GM21717 (cell line): ENCODE measurements around the gene ANKRD13B.

ENCODE experiments used
- ATAC-seq: cut with Tn5 transposase; IDR thresholded peaks from one replicate; pipeline ENCODE4 v1.9.1; 2021; ENCODE audit warnings: mild to moderate bottlenecking, moderate library complexity; ENCODE audit not compliant: unreplicated experiment

Gene ANKRD13B

DNA sequence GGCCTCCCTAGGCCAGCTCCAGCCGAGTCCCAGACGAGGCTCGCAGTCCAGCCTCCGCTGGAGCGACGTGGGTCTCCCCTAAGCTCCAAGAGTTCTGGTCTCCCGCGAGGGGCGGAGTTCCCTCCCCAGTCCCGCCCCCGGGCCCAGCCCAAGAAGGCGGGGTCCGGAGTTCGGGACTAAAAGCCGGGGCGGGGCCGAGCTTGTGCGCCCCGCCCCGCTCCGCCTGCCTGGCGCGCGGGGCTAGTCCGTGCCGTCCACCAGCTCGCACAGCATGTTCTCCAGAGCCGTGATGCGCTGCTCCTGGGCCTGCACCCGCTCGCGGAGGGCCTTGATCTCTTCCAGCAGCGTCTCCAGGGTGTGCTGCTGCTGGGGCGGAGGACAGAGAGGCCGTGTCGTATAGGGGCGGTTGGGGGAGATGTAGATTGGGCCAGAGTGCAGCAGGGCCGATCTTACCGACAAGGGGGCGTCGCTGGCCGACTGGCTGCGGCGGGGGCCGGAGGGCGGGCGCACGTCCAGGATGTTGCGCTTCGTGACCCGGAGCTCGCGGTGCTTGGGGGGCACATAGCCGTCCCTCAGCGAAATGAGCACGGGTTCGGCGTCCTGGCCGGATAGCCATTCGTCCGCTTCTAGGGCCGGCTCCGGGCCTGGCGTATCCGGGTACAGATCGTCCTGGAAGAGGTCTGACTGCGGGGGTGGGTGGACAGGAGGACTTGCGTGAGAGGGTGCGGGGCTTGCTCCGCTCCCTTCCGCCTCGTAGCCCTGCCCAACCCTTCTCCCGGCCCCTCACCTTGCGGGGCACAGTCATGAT, 22.8 kb downstream of the ANKRD13B start:
- peak; percentile 38 for ATAC-seq

DNA sequence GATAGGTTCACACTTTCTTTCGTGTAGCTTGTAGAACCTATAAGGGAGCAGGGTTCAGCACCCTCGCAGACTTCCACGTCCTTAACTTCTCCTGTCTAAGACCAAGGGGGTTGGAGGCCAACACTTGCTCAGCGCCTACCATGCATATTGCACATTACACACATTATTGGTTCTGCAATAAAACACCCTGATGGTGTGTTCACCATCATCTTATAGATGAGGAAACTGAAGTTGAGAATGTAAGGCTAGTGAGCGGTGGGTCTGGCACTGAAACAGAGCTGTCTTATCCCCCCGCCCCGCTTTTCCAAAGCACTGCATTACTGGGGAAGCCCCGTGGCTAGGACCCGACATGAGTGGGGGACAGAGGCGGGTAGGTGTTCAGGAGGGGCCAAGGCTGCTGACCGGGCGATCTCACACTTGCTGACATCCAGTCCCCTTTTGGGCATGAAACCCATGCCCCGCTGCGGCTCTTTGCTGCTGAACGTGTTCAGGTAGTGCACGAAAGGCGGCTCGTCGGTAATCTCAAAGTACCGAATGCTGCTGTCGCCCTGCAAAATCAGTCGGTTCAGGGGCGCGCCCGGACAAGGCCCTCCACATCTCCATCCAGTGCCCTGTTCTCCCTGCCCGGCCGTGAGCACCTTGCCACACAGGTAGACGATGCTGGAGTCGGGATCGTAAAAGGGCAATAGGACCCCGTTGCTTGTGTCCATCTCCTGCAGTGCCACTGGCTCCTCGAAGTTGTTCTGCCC, 23.5 kb downstream of the ANKRD13B start:
- ATAC-seq = no peak

DNA sequence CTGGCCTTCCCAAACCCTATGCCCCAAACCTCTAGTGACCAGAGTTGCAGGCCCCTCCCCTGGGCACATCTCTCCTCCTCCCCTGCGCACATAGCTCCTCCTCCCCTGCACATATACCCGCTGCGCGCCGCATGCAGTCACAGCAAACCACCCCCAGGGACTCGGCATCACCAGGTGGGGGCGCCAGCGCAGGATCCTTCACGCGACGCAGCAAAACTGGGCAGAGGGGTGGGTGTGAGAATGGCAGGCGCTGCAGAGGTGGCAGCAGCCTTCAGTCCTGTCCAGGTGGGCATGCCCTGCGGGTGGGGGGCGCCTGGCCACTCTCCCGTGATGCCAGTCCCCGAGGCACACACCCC, 24.2 kb downstream of the ANKRD13B start:
- no peak for ATAC-seq

DNA sequence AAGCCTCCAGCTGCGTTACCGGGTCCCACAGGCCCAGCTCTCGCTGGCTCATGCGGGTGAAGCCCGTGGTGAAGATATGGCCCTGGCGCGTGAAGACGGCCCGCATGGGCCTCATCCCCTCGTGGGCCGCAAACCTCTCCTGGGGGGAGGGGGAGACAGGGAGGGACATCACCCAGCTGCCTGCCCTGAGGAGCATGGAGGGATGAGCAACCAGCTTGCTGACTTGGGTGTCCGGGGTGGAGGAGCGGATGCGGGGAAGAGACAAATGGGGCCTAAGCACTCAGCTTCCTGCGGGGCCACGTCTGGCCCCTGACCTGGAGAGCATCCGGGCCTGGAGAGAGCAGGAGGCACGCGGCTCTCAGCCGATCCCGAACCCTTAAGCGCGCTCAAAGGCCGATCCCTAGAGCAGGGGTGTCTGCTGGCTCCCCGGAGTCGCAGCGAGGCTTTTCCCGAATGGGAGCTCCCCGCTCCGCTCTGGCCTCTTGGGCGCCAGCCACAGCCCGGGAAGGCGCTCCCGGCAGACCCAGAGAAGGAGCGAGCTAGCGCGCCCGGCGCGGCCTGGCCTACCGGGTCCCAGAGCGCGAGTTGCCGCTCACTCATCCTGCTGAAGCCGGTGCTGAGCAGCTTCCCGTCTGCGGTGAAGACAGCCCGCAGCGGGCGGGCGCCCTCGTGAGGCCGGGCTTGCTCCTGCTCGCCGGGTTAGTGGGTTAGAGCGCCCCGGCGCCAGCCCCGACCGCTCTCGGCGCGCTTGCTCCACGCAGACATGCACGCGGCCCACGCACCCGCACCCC, 24.7 kb downstream of the ANKRD13B start:
- ATAC-seq = peak; percentile 35

DNA sequence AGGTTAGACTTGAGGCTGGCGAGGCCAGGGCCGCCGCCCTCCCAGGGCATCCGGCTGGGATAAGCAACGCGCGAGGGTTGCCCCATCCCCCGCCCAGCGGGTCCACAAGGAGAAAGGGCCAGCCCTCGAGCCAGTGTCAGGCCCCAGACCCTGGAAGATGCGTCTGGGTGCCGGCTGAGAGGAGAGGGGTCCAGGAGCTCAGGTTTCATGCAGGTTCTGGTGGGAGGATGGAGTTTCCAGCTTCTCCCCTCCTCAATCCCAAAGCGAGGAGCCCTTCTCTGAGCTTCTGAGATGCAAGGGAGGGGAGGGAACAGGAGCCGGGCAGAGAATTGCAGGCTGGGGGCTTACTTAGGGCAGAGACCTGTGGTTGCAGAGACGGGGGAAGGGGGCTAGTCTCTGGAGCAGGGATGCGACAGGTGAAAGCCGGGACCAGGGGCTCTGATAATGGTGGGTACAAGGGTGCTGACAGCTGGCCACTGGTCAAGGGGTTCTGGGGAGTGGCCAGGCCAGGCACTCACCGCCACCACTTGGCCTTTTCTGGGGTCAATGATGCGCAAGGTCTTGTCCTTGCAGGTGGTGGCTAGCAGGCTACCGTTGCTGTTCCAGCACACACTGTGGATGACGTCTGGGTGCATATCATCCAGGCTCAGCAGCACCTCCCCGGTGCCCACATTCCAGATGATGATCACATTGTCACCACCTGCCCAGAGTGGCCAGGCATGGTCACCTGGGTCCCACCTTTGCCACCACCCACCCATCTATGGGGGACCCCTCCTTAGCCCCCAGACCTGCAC, 25.5 kb downstream of the ANKRD13B start:
- no peak for ATAC-seq

- no peak for ATAC-seq
Measured at GRCh38 chr17:29619251-29619650, 26.3 kb downstream of the ANKRD13B start.

DNA sequence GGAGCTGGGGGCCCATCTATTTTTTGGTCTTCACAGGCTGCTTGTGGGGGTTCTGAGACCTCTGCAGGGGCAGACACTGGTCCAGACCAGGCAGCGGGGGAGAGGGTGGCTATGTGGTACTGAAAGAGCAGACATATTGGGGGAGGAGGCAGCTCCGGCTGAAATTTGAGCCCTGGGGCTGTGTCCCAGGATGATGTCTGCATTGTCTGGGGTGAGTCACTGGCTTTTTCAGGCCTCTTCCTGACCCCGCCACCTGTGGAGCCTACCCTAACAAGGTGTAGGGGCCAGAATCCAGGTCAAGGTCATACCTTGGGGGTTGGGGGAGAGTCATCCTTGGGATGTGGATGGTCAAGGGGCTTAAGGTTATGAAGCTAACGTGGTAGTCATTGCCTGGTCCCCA, 27.3 kb downstream of the ANKRD13B start:
- no peak for ATAC-seq

DNA sequence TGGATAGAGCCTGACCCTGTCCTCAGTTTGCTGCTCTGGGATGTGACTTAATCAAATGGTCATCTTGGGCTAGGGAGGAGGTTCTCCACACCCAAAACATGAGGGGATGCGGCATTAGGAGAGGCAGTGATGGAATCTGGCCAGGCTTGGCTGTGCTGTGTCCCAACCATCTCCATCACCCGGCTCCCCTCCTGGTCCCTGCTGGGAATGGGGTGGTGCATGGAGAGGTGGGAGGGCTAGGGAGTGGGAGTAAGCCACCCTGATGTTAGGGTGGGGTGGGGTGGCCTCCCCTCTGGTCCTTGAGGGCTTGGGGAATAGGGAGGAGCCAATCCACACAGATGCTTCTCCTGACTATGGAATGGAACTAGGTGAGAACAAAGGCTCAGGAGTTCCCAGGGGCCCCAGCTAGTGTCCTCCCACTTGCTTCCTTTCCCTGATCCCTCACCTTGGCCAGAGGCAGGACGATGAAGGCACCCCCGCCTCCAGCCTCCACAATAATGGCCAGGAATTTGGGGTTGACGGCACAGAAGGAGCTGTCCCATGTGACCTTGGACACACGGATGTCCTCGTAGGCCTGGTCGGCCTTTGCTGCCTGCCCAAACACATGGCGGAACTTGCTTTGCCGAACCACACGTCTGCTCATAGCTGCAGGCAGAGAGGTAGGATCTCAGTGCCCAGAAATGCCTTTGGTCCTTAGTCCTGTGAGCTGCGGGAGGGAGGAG, 28.0 kb downstream of the ANKRD13B start:
- ATAC-seq = no peak

GRCh38 chr17:29621751-29622194, 28.8 kb downstream of the ANKRD13B start:
- no peak for ATAC-seq

- no peak for ATAC-seq
Measured at GRCh38 chr17:29622337-29623282, 29.7 kb downstream of the ANKRD13B start, which contains the start of gene CORO6. Gene CORO6, minus strand, starts transcription at chr17:29622912. Its CDS starts 1,491 bp downstream, at chr17:29621421.

GRCh38 chr17:29623283-29623647, 30.3 kb downstream of the ANKRD13B start:
- no peak for ATAC-seq

DNA sequence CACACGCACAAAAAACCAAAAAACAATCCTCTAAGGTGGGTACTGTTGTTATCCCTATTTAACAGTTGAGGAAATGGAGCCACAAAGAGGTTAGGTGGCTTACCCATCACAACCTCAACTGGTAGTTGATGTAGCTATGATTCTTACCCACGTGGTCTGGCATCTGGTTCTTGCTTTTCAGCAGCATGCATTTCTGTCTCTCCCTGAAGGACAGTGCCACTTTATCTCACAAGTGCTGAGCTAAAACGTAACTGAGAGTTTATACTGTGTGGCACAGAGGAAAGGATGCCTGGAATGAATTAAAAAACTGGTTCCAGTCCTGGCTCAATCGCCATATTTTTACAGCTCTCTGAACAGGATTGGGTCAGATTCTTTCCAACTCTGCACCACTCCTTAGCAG, 31.7 kb downstream of the ANKRD13B start:
- no peak for ATAC-seq

DNA sequence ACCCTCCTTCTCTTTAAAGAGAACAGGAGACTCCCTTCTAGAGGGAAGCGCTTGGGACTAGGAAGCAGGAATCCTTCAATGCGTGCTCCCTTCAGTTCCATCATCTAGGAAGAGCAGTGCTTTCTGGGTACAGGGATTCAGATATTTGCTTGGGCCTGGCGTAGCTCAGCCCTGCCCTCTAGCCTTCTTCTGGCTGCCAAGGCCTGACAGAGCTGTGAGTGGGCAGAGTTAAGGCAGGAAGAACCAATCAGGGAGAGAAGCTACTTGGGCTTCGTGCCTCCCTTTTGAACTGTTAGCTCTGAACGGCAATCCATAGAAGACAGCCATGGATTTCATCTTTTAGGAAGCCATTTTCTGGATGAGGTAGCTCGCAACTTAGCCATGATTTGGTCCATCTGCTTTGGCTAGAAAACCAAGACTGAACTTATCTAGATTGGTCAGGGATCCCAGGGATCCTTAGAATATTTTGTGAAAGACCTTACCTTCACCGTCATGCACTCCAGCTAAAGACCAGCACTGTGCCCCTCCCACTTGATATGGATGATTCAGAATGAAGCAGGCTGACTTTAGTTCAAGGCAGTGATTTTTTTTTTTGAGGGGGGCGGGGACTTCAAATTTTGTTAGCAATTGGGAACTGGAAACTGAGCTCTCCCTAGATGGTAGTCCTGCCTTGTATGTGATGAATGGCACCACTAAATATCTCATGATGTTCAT, 32.3 kb downstream of the ANKRD13B start:
- ATAC-seq = no peak

DNA sequence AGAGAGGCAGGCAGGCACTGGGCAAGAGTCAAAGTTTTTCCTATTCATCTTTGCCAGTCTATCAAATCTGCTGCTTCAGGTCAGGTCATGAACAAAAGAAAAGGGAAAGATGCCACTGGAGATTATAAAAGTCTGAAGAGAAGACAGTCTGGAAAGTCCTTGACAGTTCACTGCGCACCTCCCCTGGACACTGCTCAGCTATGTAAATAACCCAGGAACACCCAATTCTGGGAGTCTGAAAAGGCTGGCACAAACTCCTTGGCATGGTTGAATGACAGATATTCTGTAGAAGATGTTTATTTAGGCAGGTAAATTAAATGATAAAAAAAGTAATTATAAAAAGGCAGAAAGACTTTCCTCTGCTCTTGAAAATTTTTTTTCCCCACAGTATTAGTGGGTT, 35.0 kb downstream of the ANKRD13B start:
- ATAC-seq = no peak

DNA sequence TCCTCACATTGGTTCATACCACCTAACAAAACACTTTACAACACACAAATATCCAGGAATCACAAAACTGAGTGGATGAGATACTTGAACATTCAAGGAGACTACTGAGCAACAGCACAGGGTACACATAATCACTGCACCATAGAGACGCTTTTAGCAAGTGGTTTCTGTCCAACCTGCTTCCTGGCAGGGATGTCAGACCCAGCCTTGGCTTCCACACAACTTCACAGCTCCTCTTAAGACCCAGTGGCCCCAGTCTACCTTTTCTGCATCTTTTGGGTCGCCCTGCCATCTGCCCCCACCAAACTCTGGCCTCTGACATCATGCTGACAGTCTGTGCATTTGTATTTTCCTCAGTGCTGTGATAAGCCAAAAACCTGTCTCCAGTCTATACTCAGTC, 35.7 kb downstream of the ANKRD13B start:
- no peak for ATAC-seq

DNA sequence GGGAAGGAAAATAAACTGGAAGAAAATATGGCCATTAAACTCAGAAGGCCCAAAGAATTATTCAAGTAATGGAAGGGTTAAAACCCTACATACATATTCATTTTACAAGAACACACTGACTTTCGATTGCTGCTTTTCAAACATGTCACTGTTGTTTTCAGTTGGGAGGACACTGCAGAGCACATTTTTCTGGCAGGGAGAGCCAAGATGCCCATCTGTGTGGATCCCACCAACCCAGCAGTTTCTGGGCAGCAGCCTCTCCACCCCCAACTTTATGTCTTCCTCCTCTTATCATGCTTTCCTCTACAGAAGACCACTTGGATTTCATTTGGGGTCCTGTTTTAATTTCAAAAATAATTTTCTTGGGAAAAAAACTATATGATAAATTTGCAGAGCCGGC, 36.9 kb downstream of the ANKRD13B start:
- no peak for ATAC-seq

- no peak for ATAC-seq
Measured at GRCh38 chr17:29630630-29631193, 37.8 kb downstream of the ANKRD13B start.

DNA sequence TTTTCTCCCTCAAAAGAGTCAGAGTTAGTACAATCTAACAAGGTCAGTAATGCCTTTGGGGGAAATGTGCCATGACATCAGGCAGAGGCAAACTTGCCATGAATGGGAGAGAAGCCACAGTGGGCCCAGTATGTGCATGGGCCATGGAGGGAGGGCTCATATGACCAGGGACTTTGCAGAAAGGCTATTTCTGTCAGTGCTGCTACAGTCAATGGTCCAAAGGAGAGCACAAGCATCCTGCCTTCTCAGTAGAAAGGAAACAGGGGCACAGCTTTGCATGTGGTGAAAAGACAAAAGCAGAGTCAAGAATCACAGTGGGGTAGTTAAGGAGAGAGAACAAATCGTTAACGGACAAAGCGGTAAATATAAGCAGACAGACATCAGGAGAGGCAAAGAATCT, 41.0 kb downstream of the ANKRD13B start:
- ATAC-seq = no peak
